K562 (cell line): ENCODE results near the gene SIGLEC6. TPM values are rescaled to one million over a fixed set of nuclear protein-coding genes. Genes with fewer than 3 reads are reported as not detected.

Experiments used
- CHCHD3 ChIP-seq: fragments of 250-450 bp; sonication (Bioruptor Pico); IDR thresholded peaks from 2 replicates; pipeline ENCODE4 v2.1.2; 2022; ENCODE audit warnings: mild to moderate bottlenecking
- HDAC1 ChIP-seq, 2 experiments: fragments of 450-650 bp; IDR thresholded peaks; 2 replicates each; pipeline ENCODE4 v1.6.1; 2016 to 2017; ENCODE audit warnings: inconsistent platforms in 1 of 2, mild to moderate bottlenecking in 1 of 2, moderate library complexity in 1 of 2
- HNRNPH1 ChIP-seq: fragments of 200-400 bp; formaldehyde crosslinking; optimal IDR thresholded peaks from 2 replicates; pipeline ENCODE3; 2017; ENCODE audit warnings: low read depth, mild to moderate bottlenecking, low read length, moderate library complexity
- JUNB ChIP-seq: fragments of 450-650 bp; formaldehyde crosslinking; conservative IDR thresholded peaks from 2 replicates; pipeline ENCODE4 v1.4.0; 2020; ENCODE audit warnings: mild to moderate bottlenecking
- JUND ChIP-seq, 2 experiments: IDR thresholded peaks; 2 replicates in 1 of 2; 3 replicates in 1 of 2; pipeline ENCODE4 v1.6.1; 2011; ENCODE audit warnings: borderline replicate concordance in 2 of 2, low read depth in 2 of 2, low read length in 2 of 2, improper control_type of control experiment in 1 of 2, missing biosample characterization in 1 of 2, missing genetic modification characterization in 1 of 2, missing genetic modification reagents in 1 of 2
- KLF13 ChIP-seq: fragments of 450-650 bp; IDR thresholded peaks from 2 replicates; pipeline ENCODE4 v1.6.1; 2016; ENCODE audit warnings: missing genetic modification characterization, low read depth, mild to moderate bottlenecking, missing compliant biosample characterization, moderate library complexity, borderline replicate concordance
- KLF16 ChIP-seq: IDR thresholded peaks from 2 replicates; pipeline ENCODE4 v1.6.1; 2016; ENCODE audit warnings: antibody characterized with exemption
- NR2C1 ChIP-seq, 2 experiments: fragments of 450-650 bp; IDR thresholded peaks; 2 replicates each; pipeline ENCODE4 v1.6.1; 2017; ENCODE audit warnings: mild to moderate bottlenecking in 2 of 2, antibody characterized with exemption in 1 of 2, inconsistent platforms in 1 of 2, missing compliant biosample characterization in 1 of 2, missing genetic modification characterization in 1 of 2
- POLR2G ChIP-seq: fragments of 200-400 bp; formaldehyde crosslinking; IDR thresholded peaks from 2 replicates; pipeline ENCODE4 v1.6.1; 2017; ENCODE audit warnings: low read depth, mild to moderate bottlenecking, antibody characterized with exemption, low read length, moderate library complexity
- RBBP5 ChIP-seq: fragments of 200-600 bp; sonication (generic); IDR thresholded peaks from 2 replicates; pipeline ENCODE4 v1.6.1; 2012; ENCODE audit warnings: borderline replicate concordance, mild to moderate bottlenecking, low read length, control low read depth, inconsistent platforms; ENCODE audit not compliant: insufficient read depth, poor library complexity, severe bottlenecking
- SMAD2 ChIP-seq: fragments of 150-350 bp; IDR thresholded peaks from 2 replicates; pipeline ENCODE4 v1.6.1; 2014; ENCODE audit warnings: low read depth, mild to moderate bottlenecking, low read length
- SMC3 ChIP-seq: conservative IDR thresholded peaks from 2 replicates; pipeline ENCODE4 v1.6.1; 2011; ENCODE audit warnings: low read depth, low read length, improper control_type of control experiment; ENCODE audit not compliant: insufficient read depth
- SP1 ChIP-seq: sonication (generic); formaldehyde crosslinking; IDR thresholded peaks from 2 replicates; pipeline ENCODE4 v1.8.1; 2022; ENCODE audit warnings: mild to moderate bottlenecking, missing genetic modification reagents
- SRF ChIP-seq, 2 experiments: fragments of 250-450, 450-650 bp in 1 of 2; sonication (Bioruptor Pico) in 1 of 2; sonication (generic) in 1 of 2; formaldehyde crosslinking; IDR thresholded peaks; 2 replicates each; pipeline versions ENCODE4 v1.5.0 to v1.5.1; 2020 to 2022; ENCODE audit warnings: mild to moderate bottlenecking in 1 of 2, missing genetic modification reagents in 1 of 2
- STAT5B ChIP-seq: fragments of 250-450 bp; sonication (Bioruptor Pico); IDR thresholded peaks from 2 replicates; pipeline ENCODE4 v1.8.0; 2021; ENCODE audit warnings: mild to moderate bottlenecking, inconsistent platforms
- TCF3 ChIP-seq: sonication (generic); formaldehyde crosslinking; IDR thresholded peaks from 2 replicates; pipeline ENCODE4 v1.4.0; 2020; ENCODE audit warnings: mild to moderate bottlenecking, missing genetic modification reagents
- XRCC5 ChIP-seq: fragments of 200-400 bp; formaldehyde crosslinking; IDR thresholded peaks from 2 replicates; pipeline ENCODE4 v1.6.1; 2017; ENCODE audit warnings: low read depth, mild to moderate bottlenecking, low read length
- ZNF175 ChIP-seq: fragments of 200-800 bp; sonication (Bioruptor generic); IDR thresholded peaks from 2 replicates; pipeline ENCODE4 v1.6.1; 2016; ENCODE audit warnings: low read depth, mild to moderate bottlenecking, missing genetic modification characterization, missing compliant biosample characterization
- ZNF766 ChIP-seq: fragments of 200-800 bp; sonication (Bioruptor generic); conservative IDR thresholded peaks from 2 replicates; pipeline ENCODE4 v1.6.1; 2016; ENCODE audit warnings: missing genetic modification characterization, missing compliant biosample characterization
- polyA plus RNA-seq, 8 experiments: library from polyadenylated mRNA; depleted of rRNA in 4 of 8; stranded (reverse) in 5 of 8; unstranded in 3 of 8; fragments of >200 nt; fragmentation: Nextera tagmentation in 2 of 8; fragmentation: Illumina TruSeq in 1 of 8; extraction: Ambion mirVana in 2 of 8; extraction: Trizol in 1 of 8; gene quantifications; 2 replicates each; pipeline versions ENCODE4 v1.2.1 to v1.2.3, GENCODE V29; 2011 to 2014; ENCODE audit warnings: inconsistent platforms in 1 of 8, missing spikeins in 1 of 8
- total RNA-seq, 7 experiments: library from RNA; depleted of rRNA in 6 of 7; stranded (reverse); fragments of >200 nt in 6 of 7; fragmentation: Illumina TruSeq in 2 of 7; extraction: Trizol in 2 of 7; gene quantifications; 2 replicates each; pipeline versions ENCODE4 v1.2.1 to v1.2.3, GENCODE V29; 2011 to 2021; ENCODE audit warnings: low replicate concordance in 1 of 7
- TF ChIP-seq, protein P1 (sequence below): sonication (generic); formaldehyde crosslinking; IDR thresholded peaks from 2 replicates; pipeline ENCODE4 v1.8.0; 2022; ENCODE audit warnings: missing genetic modification reagents, mild to moderate bottlenecking, moderate library complexity, borderline replicate concordance
- TF ChIP-seq, protein P2 (sequence below): fragments of 450-650 bp; IDR thresholded peaks from 2 replicates; pipeline ENCODE4 v1.6.1; 2016; ENCODE audit warnings: mild to moderate bottlenecking
- TF ChIP-seq, protein P3 (sequence below): fragments of 450-650 bp; formaldehyde crosslinking; IDR thresholded peaks from 2 replicates; pipeline ENCODE4 v1.4.0; 2020; ENCODE audit warnings: mild to moderate bottlenecking, moderate library complexity

The SIGLEC6 gene
- total and polyA plus RNA-seq, 9 of the 15 experiments (the other 6 are each of a cell fraction or from before 2014, with no cell fraction given), result 0.03 to 17.5 (median 0.71) TPM

DNA sequence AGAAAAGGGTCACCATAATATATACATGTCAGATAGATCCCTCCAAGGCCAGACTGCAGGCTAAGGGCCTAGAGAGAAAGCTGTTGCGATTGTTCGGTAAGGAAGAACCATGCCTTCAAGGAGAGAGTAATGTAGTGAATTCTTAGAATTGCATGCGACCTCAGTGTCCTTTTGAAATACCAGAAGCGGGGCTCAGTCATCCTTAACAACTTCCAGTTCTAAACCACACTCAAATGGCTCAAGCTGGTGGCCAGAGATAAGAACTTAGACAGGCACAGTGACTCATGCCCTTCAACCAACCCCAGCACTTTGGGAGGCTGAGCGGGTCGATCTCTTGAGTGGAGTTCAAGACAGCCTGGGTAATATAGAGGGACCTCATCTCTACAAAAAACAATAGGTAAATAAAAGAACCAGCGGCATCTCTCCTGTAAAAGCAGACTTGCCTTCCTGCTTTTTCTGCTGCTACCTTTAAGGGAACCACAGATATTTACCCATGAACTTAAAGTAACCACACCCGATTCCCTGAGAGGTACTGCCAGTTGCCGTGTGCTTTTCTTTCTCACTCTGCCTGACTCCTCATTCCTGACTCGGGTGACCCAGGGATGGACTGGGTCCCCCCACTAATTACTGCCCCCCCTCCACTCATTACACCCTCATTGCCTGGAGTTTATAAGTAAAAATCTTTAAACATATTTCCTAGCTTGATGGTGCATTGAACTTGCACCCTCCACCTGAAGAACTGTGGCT is 15.4 kb upstream of the SIGLEC6 start (continued):
- TF ChIP-seq RBBP5 (peak; percentile 58), POLR2G (no peak), NR2C1 (IDR thresholded peaks at IDR 0.05) (peak; percentile 30; the same call in 1 of the 2 replicates), NR2C1 (tag; IDR thresholded peaks at IDR 0.05) (peak; percentile 71), SMAD2 (no peak), CHCHD3 (no peak), JUNB (peak; percentile 72), HNRNPH1 (no peak), SP1 (CRISPR knock-in tag) (no peak), SMC3 (no peak), ZNF766 (CRISPR knock-in tag) (peak; percentile 90; the same call in 1 of the 2 replicates), XRCC5 (no peak), SRF (CRISPR knock-in tag; IDR thresholded peaks at IDR 0.05) (peak in 1 of 2 experiments; percentile 59; a peak in 1 of 4 replicates), KLF13 (tag) (0 out of 2 replicates have a peak, but pooled peaks have one; percentile 5), STAT5B (no peak), TCF3 (CRISPR knock-in tag) (peak; percentile 99), JUND (IDR thresholded peaks at IDR 0.05; ENCODE audit: borderline replicate concordance, low read depth, low read length) (peak; percentile 99), JUND (tag; IDR thresholded peaks at IDR 0.05; ENCODE audit: borderline replicate concordance, low read depth, low read length) (peak; percentile 98; the same call in 2 of the 3 replicates), ZNF175 (CRISPR knock-in tag) (no peak), HDAC1 (IDR thresholded peaks at IDR 0.05) (peak in 1 of 2 experiments; percentile 69; a peak in 1 of 4 replicates), KLF16 (peak; percentile 95)
- TF ChIP-seq, protein P1, sequence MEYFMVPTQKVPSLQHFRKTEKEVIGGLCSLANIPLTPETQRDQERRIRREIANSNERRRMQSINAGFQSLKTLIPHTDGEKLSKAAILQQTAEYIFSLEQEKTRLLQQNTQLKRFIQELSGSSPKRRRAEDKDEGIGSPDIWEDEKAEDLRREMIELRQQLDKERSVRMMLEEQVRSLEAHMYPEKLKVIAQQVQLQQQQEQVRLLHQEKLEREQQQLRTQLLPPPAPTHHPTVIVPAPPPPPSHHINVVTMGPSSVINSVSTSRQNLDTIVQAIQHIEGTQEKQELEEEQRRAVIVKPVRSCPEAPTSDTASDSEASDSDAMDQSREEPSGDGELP (CRISPR knock-in tag), result peak; percentile 29; the same call in 1 of the 2 replicates
- TF ChIP-seq, protein P2, sequence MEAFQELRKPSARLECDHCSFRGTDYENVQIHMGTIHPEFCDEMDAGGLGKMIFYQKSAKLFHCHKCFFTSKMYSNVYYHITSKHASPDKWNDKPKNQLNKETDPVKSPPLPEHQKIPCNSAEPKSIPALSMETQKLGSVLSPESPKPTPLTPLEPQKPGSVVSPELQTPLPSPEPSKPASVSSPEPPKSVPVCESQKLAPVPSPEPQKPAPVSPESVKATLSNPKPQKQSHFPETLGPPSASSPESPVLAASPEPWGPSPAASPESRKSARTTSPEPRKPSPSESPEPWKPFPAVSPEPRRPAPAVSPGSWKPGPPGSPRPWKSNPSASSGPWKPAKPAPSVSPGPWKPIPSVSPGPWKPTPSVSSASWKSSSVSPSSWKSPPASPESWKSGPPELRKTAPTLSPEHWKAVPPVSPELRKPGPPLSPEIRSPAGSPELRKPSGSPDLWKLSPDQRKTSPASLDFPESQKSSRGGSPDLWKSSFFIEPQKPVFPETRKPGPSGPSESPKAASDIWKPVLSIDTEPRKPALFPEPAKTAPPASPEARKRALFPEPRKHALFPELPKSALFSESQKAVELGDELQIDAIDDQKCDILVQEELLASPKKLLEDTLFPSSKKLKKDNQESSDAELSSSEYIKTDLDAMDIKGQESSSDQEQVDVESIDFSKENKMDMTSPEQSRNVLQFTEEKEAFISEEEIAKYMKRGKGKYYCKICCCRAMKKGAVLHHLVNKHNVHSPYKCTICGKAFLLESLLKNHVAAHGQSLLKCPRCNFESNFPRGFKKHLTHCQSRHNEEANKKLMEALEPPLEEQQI, result peak; percentile 77
- TF ChIP-seq, protein P3, sequence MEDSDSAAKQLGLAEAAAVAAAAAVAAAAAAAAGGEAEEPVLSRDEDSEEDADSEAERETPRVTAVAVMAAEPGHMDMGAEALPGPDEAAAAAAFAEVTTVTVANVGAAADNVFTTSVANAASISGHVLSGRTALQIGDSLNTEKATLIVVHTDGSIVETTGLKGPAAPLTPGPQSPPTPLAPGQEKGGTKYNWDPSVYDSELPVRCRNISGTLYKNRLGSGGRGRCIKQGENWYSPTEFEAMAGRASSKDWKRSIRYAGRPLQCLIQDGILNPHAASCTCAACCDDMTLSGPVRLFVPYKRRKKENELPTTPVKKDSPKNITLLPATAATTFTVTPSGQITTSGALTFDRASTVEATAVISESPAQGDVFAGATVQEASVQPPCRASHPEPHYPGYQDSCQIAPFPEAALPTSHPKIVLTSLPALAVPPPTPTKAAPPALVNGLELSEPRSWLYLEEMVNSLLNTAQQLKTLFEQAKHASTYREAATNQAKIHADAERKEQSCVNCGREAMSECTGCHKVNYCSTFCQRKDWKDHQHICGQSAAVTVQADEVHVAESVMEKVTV, result no peak; the same call in 1 of the 2 replicates
